ENCODE data around the gene KLK13. TPM values are rescaled to one million over a fixed set of nuclear protein-coding genes. Genes with fewer than 3 reads are reported as not detected.
A peak's percentile ranks its signal among the peaks of the same experiment; 100 is the strongest.

The KLK13 gene
- polyA plus RNA-seq, 1 donor (not counting 4 experiments of a cell fraction or from before 2014, with no cell fraction given): 2.0 TPM

DNA sequence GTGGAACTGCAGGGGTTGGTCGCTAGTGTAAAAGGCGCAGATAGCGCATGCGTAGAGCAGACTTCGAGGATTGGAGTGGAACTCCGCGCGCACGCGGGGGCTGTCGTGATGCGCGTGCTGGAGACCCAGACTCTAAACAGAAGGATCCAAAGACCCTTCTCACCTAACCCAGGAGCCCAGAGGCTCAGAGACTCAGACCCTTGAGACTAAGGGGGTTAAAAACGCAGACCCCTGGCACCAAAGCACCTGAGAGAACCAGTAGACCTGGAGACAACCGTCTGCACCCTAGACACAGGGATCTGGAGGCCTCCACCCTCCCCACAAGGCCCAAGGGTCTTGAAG, 43.9 kb upstream of the KLK13 start:
- H3K27ac ChIP-seq (ENCODE audit: control insufficient read depth, insufficient read depth, low read length): peak overlapping the region; percentile 65
- H3K79me2 ChIP-seq (ENCODE audit: control insufficient read depth, insufficient read depth, low read length): peaks cover 38% of the 10 kb centered on the region
- no peak for DNase-seq (ENCODE audit: low read depth, low spot score)
- no peak for FAIRE-seq
- H3K9me1 ChIP-seq (ENCODE audit: control insufficient read depth, extremely low read depth, insufficient read depth, low read length): no peaks in the 10 kb centered on the region
- H3K27me3 ChIP-seq (ENCODE audit: control insufficient read depth, extremely low read depth, insufficient read depth, low read length): peaks cover 5% of the 10 kb centered on the region
- H3K4me1 ChIP-seq (ENCODE audit: control insufficient read depth, extremely low read depth, insufficient read depth, low read length): peaks cover 10% of the 10 kb centered on the region
- H3K4me2 ChIP-seq (ENCODE audit: control insufficient read depth, extremely low read depth, insufficient read depth, low read depth, low read length): peak overlapping the region; percentile 88
- TF ChIP-seq, protein P1, sequence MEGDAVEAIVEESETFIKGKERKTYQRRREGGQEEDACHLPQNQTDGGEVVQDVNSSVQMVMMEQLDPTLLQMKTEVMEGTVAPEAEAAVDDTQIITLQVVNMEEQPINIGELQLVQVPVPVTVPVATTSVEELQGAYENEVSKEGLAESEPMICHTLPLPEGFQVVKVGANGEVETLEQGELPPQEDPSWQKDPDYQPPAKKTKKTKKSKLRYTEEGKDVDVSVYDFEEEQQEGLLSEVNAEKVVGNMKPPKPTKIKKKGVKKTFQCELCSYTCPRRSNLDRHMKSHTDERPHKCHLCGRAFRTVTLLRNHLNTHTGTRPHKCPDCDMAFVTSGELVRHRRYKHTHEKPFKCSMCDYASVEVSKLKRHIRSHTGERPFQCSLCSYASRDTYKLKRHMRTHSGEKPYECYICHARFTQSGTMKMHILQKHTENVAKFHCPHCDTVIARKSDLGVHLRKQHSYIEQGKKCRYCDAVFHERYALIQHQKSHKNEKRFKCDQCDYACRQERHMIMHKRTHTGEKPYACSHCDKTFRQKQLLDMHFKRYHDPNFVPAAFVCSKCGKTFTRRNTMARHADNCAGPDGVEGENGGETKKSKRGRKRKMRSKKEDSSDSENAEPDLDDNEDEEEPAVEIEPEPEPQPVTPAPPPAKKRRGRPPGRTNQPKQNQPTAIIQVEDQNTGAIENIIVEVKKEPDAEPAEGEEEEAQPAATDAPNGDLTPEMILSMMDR (optimal IDR thresholded peaks at IDR 0.05 in 1 of 3, IDR thresholded peaks at IDR 0.05 in 1 of 3, conservative IDR thresholded peaks at IDR 0.05 in 1 of 3; ENCODE audit: extremely low read depth in 1 of 3, insufficient read depth in 2 of 3, low read length in 3 of 3): no peak
- dilution Hi-C loops (cut with MboI; ENCODE audit: extremely low pct_ligation_motif_present, low sequenced_read_pairs): no loop called here
- H2AFZ ChIP-seq (ENCODE audit: control insufficient read depth, low read length): peak overlapping the region; percentile 85
- peak overlapping the region; percentile 84 for H3K9ac ChIP-seq (ENCODE audit: control insufficient read depth, extremely low read depth, insufficient read depth, low read length)
- H3K36me3 ChIP-seq (ENCODE audit: control insufficient read depth in 2 of 2, extremely low read depth in 1 of 2, insufficient read depth in 2 of 2, low read length in 2 of 2): peaks cover 8 to 13% of the 10 kb centered on the region in 2 experiments
- peak overlapping the region; percentile 55 to 85 (median 69) for H3K4me3 ChIP-seq (ENCODE audit: control insufficient read depth in 2 of 3, extremely low read depth in 1 of 3, insufficient read depth in 2 of 3, low read depth in 1 of 3, low read length in 3 of 3)
- H3K9me3 ChIP-seq (ENCODE audit: control insufficient read depth, low read depth, low read length): no peaks in the 10 kb centered on the region
- H4K20me1 ChIP-seq (ENCODE audit: control insufficient read depth, extremely low read depth, insufficient read depth, low read length): no peaks in the 10 kb centered on the region

DNA sequence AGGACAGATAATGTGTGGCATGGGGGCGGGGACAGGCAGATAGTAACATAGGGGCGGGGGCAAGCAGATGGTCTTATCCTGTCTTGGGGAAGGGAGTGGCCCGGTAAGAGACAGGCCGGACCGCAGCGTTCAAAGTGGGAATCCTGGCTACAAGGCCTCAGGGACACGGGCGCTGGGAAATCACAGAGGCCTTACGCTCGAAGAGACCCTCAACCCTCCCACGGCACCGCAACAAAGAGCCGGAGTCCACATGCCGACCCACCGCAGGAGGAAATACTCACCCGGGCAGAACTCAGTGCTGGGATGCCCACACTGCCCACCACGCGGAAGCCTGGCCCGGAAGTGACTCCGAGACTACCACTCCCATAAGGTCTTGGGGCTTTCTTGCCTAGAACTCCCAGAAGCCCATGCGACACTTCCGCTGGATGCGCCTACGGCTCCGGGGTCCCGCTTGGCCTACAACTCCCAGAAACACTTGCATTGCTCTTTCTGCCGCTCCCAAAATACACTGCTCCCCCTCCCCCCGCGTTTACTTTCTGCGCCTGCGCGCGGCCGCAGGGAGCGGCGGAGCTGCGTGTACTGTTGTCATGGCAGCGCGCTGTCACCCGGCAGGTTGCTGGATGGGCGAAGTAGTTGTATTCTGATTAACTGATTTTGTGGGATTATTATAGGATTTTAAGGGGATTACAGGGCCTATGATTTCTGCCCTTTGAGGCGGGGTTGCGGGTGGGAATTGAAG, 43.3 kb upstream of the KLK13 start, which contains the start of gene CTU1:
Gene CTU1, minus strand, starts transcription at position 344 of the 739 bp plus-strand sequence. CDS start 3,840 bp downstream, outside the sequence.
- peak; percentile 85 for FAIRE-seq

More for the DNA sequence above, 43.3 kb upstream of the KLK13 start, which contains the start of gene CTU1:
- Histone ChIP-seq H2AFZ (ENCODE audit: control insufficient read depth, low read length) (peak within 1 kb of the TSS; percentile 85), H3K27me3 (ENCODE audit: control insufficient read depth, extremely low read depth, insufficient read depth, low read length) (peaks cover 5% of the 10 kb centered on the region), H3K79me2 (ENCODE audit: control insufficient read depth, insufficient read depth, low read length) (peaks cover 41% of the 10 kb centered on the region), H3K9me3 (ENCODE audit: control insufficient read depth, low read depth, low read length) (no peaks in the 10 kb centered on the region), H3K4me3 (ENCODE audit: control insufficient read depth in 2 of 3, extremely low read depth in 1 of 3, insufficient read depth in 2 of 3, low read depth in 1 of 3, low read length in 3 of 3) (peak within 1 kb of the TSS; percentile 55 to 85 (median 69)), H3K27ac (ENCODE audit: control insufficient read depth, insufficient read depth, low read length) (peak within 1 kb of the TSS; percentile 65), H3K9ac (ENCODE audit: control insufficient read depth, extremely low read depth, insufficient read depth, low read length) (peak within 1 kb of the TSS; percentile 84), H3K36me3 (ENCODE audit: control insufficient read depth in 2 of 2, extremely low read depth in 1 of 2, insufficient read depth in 2 of 2, low read length in 2 of 2) (peaks cover 11 to 17% of the 10 kb centered on the region in 2 experiments), H4K20me1 (ENCODE audit: control insufficient read depth, extremely low read depth, insufficient read depth, low read length) (no peaks in the 10 kb centered on the region), H3K9me1 (ENCODE audit: control insufficient read depth, extremely low read depth, insufficient read depth, low read length) (no peaks in the 10 kb centered on the region), H3K4me1 (ENCODE audit: control insufficient read depth, extremely low read depth, insufficient read depth, low read length) (peaks cover 10% of the 10 kb centered on the region), H3K4me2 (ENCODE audit: control insufficient read depth, extremely low read depth, insufficient read depth, low read depth, low read length) (peak within 1 kb of the TSS; percentile 88)
- DNase-seq (ENCODE audit: low read depth, low spot score): peak; percentile 98
- TF ChIP-seq, protein P1 (optimal IDR thresholded peaks at IDR 0.05 in 1 of 3, IDR thresholded peaks at IDR 0.05 in 1 of 3, conservative IDR thresholded peaks at IDR 0.05 in 1 of 3; ENCODE audit: extremely low read depth in 1 of 3, insufficient read depth in 2 of 3, low read length in 3 of 3): no peak
- TF ChIP-seq EZH2 (IDR thresholded peaks at IDR 0.05; ENCODE audit: low read length): no peak
- dilution Hi-C loops (cut with MboI; ENCODE audit: extremely low pct_ligation_motif_present, low sequenced_read_pairs): no loop called here

Data from keratinocyte (primary cell).